NCI-H774 (cell line): Measurements from ENCODE around the gene HK3.

Source experiments
- DNase-seq: peaks from one replicate; lab custom pipeline; 2025; lab: John Stamatoyannopoulos, UW

Gene HK3

DNA sequence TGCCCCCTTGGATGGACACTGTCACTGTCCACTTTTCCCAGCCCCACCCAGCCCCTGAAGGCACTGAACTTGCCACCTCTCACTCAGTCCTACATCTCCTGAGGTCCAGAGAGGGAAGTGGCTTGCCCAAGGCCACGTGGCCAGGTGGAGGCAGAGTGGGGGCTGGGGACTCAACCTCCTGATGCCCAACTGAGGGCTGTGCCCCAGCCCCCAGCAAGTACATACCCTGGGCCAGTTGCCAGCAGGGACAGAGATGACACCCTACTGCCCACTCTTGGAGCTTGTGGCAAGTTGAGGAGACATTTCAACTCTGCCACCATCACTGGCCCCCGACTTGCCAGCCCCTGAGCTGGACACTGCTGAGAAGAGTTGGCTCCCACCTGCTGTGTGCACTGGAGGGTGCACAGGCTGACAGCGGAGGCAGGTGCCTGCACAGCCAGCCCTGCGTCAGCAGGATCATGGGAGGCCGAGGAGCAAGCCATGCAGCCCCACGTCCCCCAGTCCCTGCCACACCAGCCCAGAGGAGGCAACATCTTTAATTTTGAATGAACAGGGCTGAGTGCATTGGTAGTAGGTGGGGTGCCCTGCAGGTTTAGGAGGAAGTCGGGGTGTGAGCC lies 49.4 kb downstream of the HK3 start:
- no peak for DNase-seq

DNA sequence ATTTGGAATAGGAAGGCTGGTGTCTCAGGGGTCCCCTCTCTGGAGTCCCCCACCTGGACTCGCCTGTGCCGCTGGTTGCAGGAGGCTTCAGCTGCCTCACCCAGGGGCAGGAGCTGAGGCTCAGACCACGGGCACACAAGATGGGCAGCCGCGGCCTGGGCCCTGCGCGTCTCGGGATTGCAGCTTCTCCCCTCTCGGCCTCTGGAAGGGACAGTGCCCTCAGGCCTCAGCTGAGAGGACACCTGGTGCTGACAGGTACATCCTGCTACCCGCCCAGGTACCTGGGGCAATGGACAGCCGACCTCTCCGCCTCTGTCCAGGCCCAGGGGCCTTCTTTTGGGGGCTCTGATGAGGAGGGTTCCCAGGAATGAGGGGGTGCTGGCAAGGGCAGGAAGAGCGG lies 50.5 kb downstream of the HK3 start:
- no peak for DNase-seq

DNA sequence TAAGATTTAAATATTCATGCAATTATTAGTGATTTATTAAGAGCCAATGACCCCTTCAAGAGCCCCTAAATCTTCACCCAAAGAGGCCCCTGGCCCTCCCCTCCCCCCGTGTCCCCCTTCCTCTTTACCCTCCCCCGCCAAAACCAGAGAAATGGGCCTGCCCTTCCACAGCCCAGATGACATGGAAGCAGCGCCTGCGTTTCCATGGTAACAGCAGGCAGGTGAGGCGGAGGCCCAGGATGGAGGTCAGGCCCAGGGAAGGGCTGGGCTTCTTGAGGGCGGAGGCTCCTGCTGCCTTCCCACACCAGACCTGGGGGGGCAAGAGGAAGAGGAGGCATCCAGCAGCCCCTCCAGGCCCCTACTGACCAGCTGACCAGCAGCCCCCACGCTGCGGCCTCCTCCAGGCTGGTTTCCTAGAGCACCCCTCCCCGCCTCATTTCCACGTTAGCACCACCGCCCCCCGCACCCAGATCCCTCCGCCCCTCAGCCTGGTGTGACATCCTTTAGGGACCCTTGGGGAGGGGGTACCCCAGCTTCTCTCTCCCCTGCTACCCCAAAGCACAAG lies 51.3 kb downstream of the HK3 start:
- DNase-seq = no peak

- no peak for DNase-seq
Observed at GRCh38 chr5:176847148-176847547, 52.0 kb downstream of the HK3 start.

DNA sequence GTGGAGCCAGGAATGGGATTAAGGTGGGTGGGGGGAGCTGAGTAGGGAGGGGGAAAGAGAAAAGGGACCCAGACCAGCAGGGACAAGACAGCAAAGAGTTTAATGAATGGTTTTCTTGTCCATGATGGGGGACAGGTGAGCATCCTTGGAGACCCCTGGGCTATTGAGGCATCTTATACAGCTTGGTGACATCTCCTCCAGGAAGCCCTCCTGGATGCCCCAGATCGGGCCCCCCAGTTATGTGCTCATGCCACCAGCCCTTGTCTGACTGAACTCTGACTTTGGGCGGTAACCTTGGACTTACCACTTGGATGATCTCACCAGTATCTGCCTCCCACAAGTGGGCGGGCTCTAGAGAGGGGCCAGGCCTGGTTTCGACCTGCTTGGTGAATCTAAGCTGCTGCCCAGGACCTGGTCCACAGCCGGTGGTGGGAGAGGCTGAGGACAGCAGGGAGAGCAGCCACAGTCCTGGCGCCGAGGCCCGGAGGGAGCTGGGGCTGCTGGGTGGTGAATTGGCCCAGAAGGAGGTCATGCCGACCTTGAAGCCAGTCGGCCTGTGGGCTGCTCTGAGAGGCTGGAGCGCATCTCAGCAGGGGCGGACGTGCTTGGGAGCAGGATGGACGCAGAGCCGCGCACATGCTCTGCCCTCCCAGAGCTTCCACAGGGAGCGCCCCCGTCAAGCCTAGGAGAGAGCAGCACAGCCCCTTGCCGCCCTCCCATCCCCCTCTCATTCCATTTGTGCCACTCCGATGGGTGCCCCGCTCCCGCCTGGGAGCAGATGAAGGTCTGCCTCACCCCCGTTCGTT lies 52.6 kb downstream of the HK3 start:
- no peak for DNase-seq

DNA sequence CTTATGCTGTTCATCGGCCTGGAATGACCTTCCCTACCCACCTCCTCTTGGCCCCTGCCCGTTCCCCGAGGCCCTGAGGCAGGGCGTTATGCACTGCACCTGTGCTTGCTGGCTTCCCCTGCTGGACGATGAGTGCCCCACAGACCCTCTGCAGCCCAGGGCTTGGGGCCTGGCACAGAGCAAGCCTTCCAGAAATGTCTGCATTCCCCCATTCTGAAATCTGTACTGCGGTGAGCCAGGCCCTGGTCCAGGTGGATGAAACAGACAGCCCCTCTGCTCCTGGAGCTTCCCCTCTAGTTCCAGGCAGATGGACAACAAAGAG lies 53.8 kb downstream of the HK3 start:
- DNase-seq = no peak

GRCh38 chr5:176844706-176845391 lies 54.3 kb downstream of the HK3 start:
- no peak for DNase-seq

- DNase-seq = no peak
Observed at GRCh38 chr5:176844281-176844680, 54.9 kb downstream of the HK3 start.

- DNase-seq = no peak
Observed at GRCh38 chr5:176843673-176844072, 55.5 kb downstream of the HK3 start.

DNA sequence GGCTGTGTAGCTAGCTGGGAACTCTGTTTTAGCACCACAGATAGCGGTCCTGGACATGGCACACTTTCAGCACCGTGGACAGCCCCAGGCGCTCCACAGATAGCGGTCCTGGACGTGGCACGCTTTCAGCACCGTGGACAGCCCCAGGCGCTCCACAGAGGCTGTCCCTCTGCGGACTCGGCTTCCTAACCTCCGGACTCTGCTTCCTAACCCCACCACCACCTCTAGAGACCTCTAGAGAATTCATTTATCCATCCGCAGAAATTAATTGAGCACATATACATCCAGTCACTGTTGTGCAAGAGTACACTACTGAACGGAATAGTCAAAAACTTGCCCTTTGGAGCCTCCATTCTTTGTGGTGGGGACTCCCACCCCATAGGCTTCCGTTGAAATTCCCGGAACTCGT lies 61.4 kb downstream of the HK3 start:
- no peak for DNase-seq

- no peak for DNase-seq
Observed at GRCh38 chr5:176836811-176837706, 62.1 kb downstream of the HK3 start.

GRCh38 chr5:176835918-176836317 lies 63.2 kb downstream of the HK3 start:
- DNase-seq = no peak

DNA sequence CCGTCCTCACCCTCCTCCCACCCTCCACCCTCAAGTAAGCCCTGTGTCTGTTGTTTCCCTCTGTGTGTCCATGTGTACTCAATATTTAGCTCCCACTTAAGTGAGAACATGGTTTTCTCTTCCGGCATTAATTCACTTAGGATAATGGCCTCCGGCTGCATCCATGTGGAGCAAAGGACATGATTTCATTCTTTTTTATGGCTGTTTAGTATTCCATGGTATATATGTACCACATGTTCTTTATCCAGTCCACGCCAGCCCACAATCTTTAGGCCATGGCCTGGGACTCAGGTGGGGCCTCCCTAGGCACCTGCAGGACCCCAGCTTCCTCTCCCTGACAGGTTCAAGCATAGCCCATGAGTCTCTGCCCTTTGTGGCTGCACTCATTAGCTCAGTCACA lies 65.9 kb downstream of the HK3 start:
- DNase-seq = no peak

GRCh38 chr5:176832162-176832561 lies 67.0 kb downstream of the HK3 start:
- DNase-seq = no peak

- no peak for DNase-seq
Observed at GRCh38 chr5:176831425-176831824, 67.7 kb downstream of the HK3 start.

DNA sequence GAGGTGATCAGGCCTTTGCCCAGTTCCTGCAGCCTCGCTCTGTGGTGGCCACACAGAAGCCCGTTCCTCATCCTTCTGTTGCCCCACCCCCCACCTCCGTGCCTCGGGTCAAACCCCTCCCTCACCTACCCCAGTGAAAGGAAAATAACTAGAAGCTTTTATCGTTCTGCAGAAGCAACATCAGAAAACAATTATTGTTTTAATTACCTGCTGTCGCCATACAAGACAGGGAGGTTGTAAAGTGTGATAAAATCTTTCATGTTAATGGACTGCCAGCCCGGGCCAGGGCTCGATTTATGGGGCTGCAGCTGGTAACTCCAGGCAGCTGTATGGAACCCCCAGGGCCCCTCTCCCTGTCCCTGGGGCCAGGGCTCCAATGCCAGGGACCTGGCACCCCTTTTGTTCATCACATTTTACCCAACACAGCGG lies 68.1 kb downstream of the HK3 start:
- DNase-seq = no peak
